ENCODE results near the gene RAPSN.

Gene RAPSN

GRCh38 chr11:47440054-47440476 lies 8.9 kb downstream of the RAPSN start:
- H3K4me2 ChIP-seq (ENCODE audit: low read length), result no peak overlapping the region
- H3K27me3 ChIP-seq (ENCODE audit: insufficient read depth, low read length), result no peaks in the 10 kb centered on the region
- no peaks in the 10 kb centered on the region for H3K4me1 ChIP-seq (ENCODE audit: control insufficient read depth in 1 of 2, insufficient read depth in 2 of 2, low read length in 2 of 2)
- no peak overlapping the region for H2AFZ ChIP-seq (ENCODE audit: insufficient read depth, low read length, poor library complexity)
- H3K79me2 ChIP-seq (ENCODE audit: control insufficient read depth, insufficient read depth, low read length, poor library complexity), result no peaks in the 10 kb centered on the region
- no peak overlapping the region for H3K9ac ChIP-seq (ENCODE audit: low read length)
- H3K79me1 ChIP-seq (ENCODE audit: low read length), result no peaks in the 10 kb centered on the region
- no CpG with 5 or more reads among the region's 2 CpGs for WGBS (ENCODE audit: extremely low coverage, insufficient coverage, insufficient read length)
- no peak for DNase-seq
- no peak overlapping the region for H2BK5ac ChIP-seq (ENCODE audit: low read depth, low read length, poor library complexity)
- no peak overlapping the region for H4K91ac ChIP-seq (ENCODE audit: low read depth, low read length)
- no peak overlapping the region for H2BK120ac ChIP-seq (ENCODE audit: insufficient read depth, low read length, poor library complexity)
- no peak overlapping the region for H2BK12ac ChIP-seq (ENCODE audit: low read length)
- no peak overlapping the region for H4K8ac ChIP-seq (ENCODE audit: low read depth, low read length)
- H4K12ac ChIP-seq (ENCODE audit: low read depth, low read length), result no peak overlapping the region
- no peak overlapping the region for H3K4me3 ChIP-seq (ENCODE audit: low read depth, low read length)
- H3K23ac ChIP-seq (ENCODE audit: low read length), result no peak overlapping the region
- no peak overlapping the region for H3K4ac ChIP-seq (ENCODE audit: low read depth, low read length)
- no peaks in the 10 kb centered on the region for H3K9me3 ChIP-seq (ENCODE audit: insufficient read depth, low read depth, low read length)
- H3K18ac ChIP-seq (ENCODE audit: low read length), result no peak overlapping the region
- no peak overlapping the region for H3K14ac ChIP-seq (ENCODE audit: low read length)
- no peak overlapping the region for H3K27ac ChIP-seq (ENCODE audit: low read depth, low read length)
- H2AK5ac ChIP-seq (ENCODE audit: low read length), result no peak overlapping the region
- H3K36me3 ChIP-seq (ENCODE audit: control insufficient read depth in 1 of 2, insufficient read depth in 2 of 2, low read length in 2 of 2), result no peaks in the 10 kb centered on the region

- H3K27ac ChIP-seq (ENCODE audit: low read depth, low read length), result no peak overlapping the region
- H2BK12ac ChIP-seq (ENCODE audit: low read length), result no peak overlapping the region
- no peak overlapping the region for H3K9ac ChIP-seq (ENCODE audit: low read length)
- H3K4me2 ChIP-seq (ENCODE audit: low read length), result no peak overlapping the region
- no peaks in the 10 kb centered on the region for H3K79me1 ChIP-seq (ENCODE audit: low read length)
- H3K18ac ChIP-seq (ENCODE audit: low read length), result no peak overlapping the region
- no peaks in the 10 kb centered on the region for H3K36me3 ChIP-seq (ENCODE audit: control insufficient read depth in 1 of 2, insufficient read depth in 2 of 2, low read length in 2 of 2)
- no peak for DNase-seq
- no peak overlapping the region for H3K14ac ChIP-seq (ENCODE audit: low read length)
- H3K4ac ChIP-seq (ENCODE audit: low read depth, low read length), result no peak overlapping the region
- H4K8ac ChIP-seq (ENCODE audit: low read depth, low read length), result no peak overlapping the region
- no peaks in the 10 kb centered on the region for H3K9me3 ChIP-seq (ENCODE audit: insufficient read depth, low read depth, low read length)
- H2BK120ac ChIP-seq (ENCODE audit: insufficient read depth, low read length, poor library complexity), result no peak overlapping the region
- no peak overlapping the region for H2AFZ ChIP-seq (ENCODE audit: insufficient read depth, low read length, poor library complexity)
- H3K27me3 ChIP-seq (ENCODE audit: insufficient read depth, low read length), result no peaks in the 10 kb centered on the region
- H3K79me2 ChIP-seq (ENCODE audit: control insufficient read depth, insufficient read depth, low read length, poor library complexity), result no peaks in the 10 kb centered on the region
- H4K12ac ChIP-seq (ENCODE audit: low read depth, low read length), result no peak overlapping the region
- WGBS (ENCODE audit: extremely low coverage, insufficient coverage, insufficient read length), result no CpG with 5 or more reads among the region's 18 CpGs
- H4K91ac ChIP-seq (ENCODE audit: low read depth, low read length), result no peak overlapping the region
- H3K4me1 ChIP-seq (ENCODE audit: control insufficient read depth in 1 of 2, insufficient read depth in 2 of 2, low read length in 2 of 2), result no peaks in the 10 kb centered on the region
- H2BK5ac ChIP-seq (ENCODE audit: low read depth, low read length, poor library complexity), result no peak overlapping the region
- no peak overlapping the region for H2AK5ac ChIP-seq (ENCODE audit: low read length)
- H3K4me3 ChIP-seq (ENCODE audit: low read depth, low read length), result no peak overlapping the region
- H3K23ac ChIP-seq (ENCODE audit: low read length), result no peak overlapping the region
Measured at GRCh38 chr11:47438721-47439120, 10.2 kb downstream of the RAPSN start.

- no peak overlapping the region for H2AFZ ChIP-seq (ENCODE audit: insufficient read depth, low read length, poor library complexity)
- no peaks in the 10 kb centered on the region for H3K4me1 ChIP-seq (ENCODE audit: control insufficient read depth in 1 of 2, insufficient read depth in 2 of 2, low read length in 2 of 2)
- H3K4me2 ChIP-seq (ENCODE audit: low read length), result no peak overlapping the region
- H3K9me3 ChIP-seq (ENCODE audit: insufficient read depth, low read depth, low read length), result no peaks in the 10 kb centered on the region
- no peak overlapping the region for H2BK12ac ChIP-seq (ENCODE audit: low read length)
- H4K8ac ChIP-seq (ENCODE audit: low read depth, low read length), result no peak overlapping the region
- no peak overlapping the region for H2AK5ac ChIP-seq (ENCODE audit: low read length)
- WGBS (ENCODE audit: extremely low coverage, insufficient coverage, insufficient read length), result no CpG with 5 or more reads among the region's 16 CpGs
- no peaks in the 10 kb centered on the region for H3K36me3 ChIP-seq (ENCODE audit: control insufficient read depth in 1 of 2, insufficient read depth in 2 of 2, low read length in 2 of 2)
- no peaks in the 10 kb centered on the region for H3K79me2 ChIP-seq (ENCODE audit: control insufficient read depth, insufficient read depth, low read length, poor library complexity)
- H3K23ac ChIP-seq (ENCODE audit: low read length), result no peak overlapping the region
- H3K9ac ChIP-seq (ENCODE audit: low read length), result no peak overlapping the region
- no peak overlapping the region for H3K4ac ChIP-seq (ENCODE audit: low read depth, low read length)
- no peaks in the 10 kb centered on the region for H3K27me3 ChIP-seq (ENCODE audit: insufficient read depth, low read length)
- no peak overlapping the region for H3K4me3 ChIP-seq (ENCODE audit: low read depth, low read length)
- H3K18ac ChIP-seq (ENCODE audit: low read length), result no peak overlapping the region
- H3K27ac ChIP-seq (ENCODE audit: low read depth, low read length), result no peak overlapping the region
- no peak overlapping the region for H4K91ac ChIP-seq (ENCODE audit: low read depth, low read length)
- no peak overlapping the region for H3K14ac ChIP-seq (ENCODE audit: low read length)
- H2BK120ac ChIP-seq (ENCODE audit: insufficient read depth, low read length, poor library complexity), result no peak overlapping the region
- no peaks in the 10 kb centered on the region for H3K79me1 ChIP-seq (ENCODE audit: low read length)
- H4K12ac ChIP-seq (ENCODE audit: low read depth, low read length), result no peak overlapping the region
- DNase-seq, result no peak
- no peak overlapping the region for H2BK5ac ChIP-seq (ENCODE audit: low read depth, low read length, poor library complexity)
Measured at GRCh38 chr11:47437746-47438418, 11.1 kb downstream of the RAPSN start.

- H3K27ac ChIP-seq (ENCODE audit: low read depth, low read length), result no peak overlapping the region
- no peak overlapping the region for H2BK12ac ChIP-seq (ENCODE audit: low read length)
- WGBS (ENCODE audit: extremely low coverage, insufficient coverage, insufficient read length), result no CpG with 5 or more reads among the region's 11 CpGs
- H3K23ac ChIP-seq (ENCODE audit: low read length), result no peak overlapping the region
- no peak overlapping the region for H3K18ac ChIP-seq (ENCODE audit: low read length)
- no peaks in the 10 kb centered on the region for H3K9me3 ChIP-seq (ENCODE audit: insufficient read depth, low read depth, low read length)
- no peak overlapping the region for H3K4ac ChIP-seq (ENCODE audit: low read depth, low read length)
- no peak overlapping the region for H3K4me3 ChIP-seq (ENCODE audit: low read depth, low read length)
- no peak overlapping the region for H3K4me2 ChIP-seq (ENCODE audit: low read length)
- no peaks in the 10 kb centered on the region for H3K27me3 ChIP-seq (ENCODE audit: insufficient read depth, low read length)
- H3K4me1 ChIP-seq (ENCODE audit: control insufficient read depth in 1 of 2, insufficient read depth in 2 of 2, low read length in 2 of 2), result no peaks in the 10 kb centered on the region
- no peak overlapping the region for H2AFZ ChIP-seq (ENCODE audit: insufficient read depth, low read length, poor library complexity)
- no peak overlapping the region for H4K12ac ChIP-seq (ENCODE audit: low read depth, low read length)
- no peak overlapping the region for H4K8ac ChIP-seq (ENCODE audit: low read depth, low read length)
- no peak overlapping the region for H3K9ac ChIP-seq (ENCODE audit: low read length)
- H4K91ac ChIP-seq (ENCODE audit: low read depth, low read length), result no peak overlapping the region
- no peak overlapping the region for H3K14ac ChIP-seq (ENCODE audit: low read length)
- no peaks in the 10 kb centered on the region for H3K79me1 ChIP-seq (ENCODE audit: low read length)
- no peaks in the 10 kb centered on the region for H3K36me3 ChIP-seq (ENCODE audit: control insufficient read depth in 1 of 2, insufficient read depth in 2 of 2, low read length in 2 of 2)
- H3K79me2 ChIP-seq (ENCODE audit: control insufficient read depth, insufficient read depth, low read length, poor library complexity), result no peaks in the 10 kb centered on the region
- no peak overlapping the region for H2BK5ac ChIP-seq (ENCODE audit: low read depth, low read length, poor library complexity)
- no peak overlapping the region for H2BK120ac ChIP-seq (ENCODE audit: insufficient read depth, low read length, poor library complexity)
- no peak for DNase-seq
- H2AK5ac ChIP-seq (ENCODE audit: low read length), result no peak overlapping the region
Measured at GRCh38 chr11:47437218-47437745, 11.7 kb downstream of the RAPSN start.

Measured in trophoblast cell (in vitro differentiated cells and primary cell).